Epithelial cell of esophagus (primary cell): ENCODE results near the gene CIROP.

Experiments
- DNase-seq: peaks from one replicate; pipeline ENCODE4 v3.0.0; 2010; ENCODE audit warnings: low read depth
- H3K4me3 ChIP-seq: 2 replicates; pipeline ENCODE4 v1.5.1; 2011; ENCODE audit warnings: mild to moderate bottlenecking, low read length, control low read depth
- CTCF ChIP-seq: IDR thresholded peaks from 2 replicates; pipeline ENCODE4 v1.5.1; 2011; ENCODE audit warnings: low read depth, mild to moderate bottlenecking, low read length, control low read depth, inconsistent platforms; ENCODE audit not compliant: insufficient read depth; ENCODE audit errors: missing control alignments

CIROP gene

GRCh38 chr14:23119363-23120327 lies 14.9 kb upstream of the CIROP start:
- no peak for DNase-seq
- no peak for TF ChIP-seq CTCF
- no peak overlapping the region for H3K4me3 ChIP-seq

- no peak for TF ChIP-seq CTCF
- no peak within 1 kb of the TSS for H3K4me3 ChIP-seq
These were observed 13.9 kb upstream of the CIROP start, which contains the start of gene CEBPE for GRCh38 chr14:23118506-23119362. Gene CEBPE, minus strand, starts transcription at chr14:23119255. Its CDS starts 164 bp downstream, at chr14:23119091.

GRCh38 chr14:23117371-23118020 lies 12.7 kb upstream of the CIROP start:
- DNase-seq, result no peak
- TF ChIP-seq CTCF, result no peak
- H3K4me3 ChIP-seq, result no peak overlapping the region

More at GRCh38 chr14:23118506-23119362, 13.9 kb upstream of the CIROP start, which contains the start of gene CEBPE:
- DNase-seq, result no peak

- H3K4me3 ChIP-seq, result no peak overlapping the region
- no peak for DNase-seq
- no peak for TF ChIP-seq CTCF
These were observed 11.1 kb upstream of the CIROP start for GRCh38 chr14:23115918-23116317.

- peak; percentile 94 for DNase-seq
These were observed 10.4 kb upstream of the CIROP start for GRCh38 chr14:23115039-23115731.

More at GRCh38 chr14:23115039-23115731, 10.4 kb upstream of the CIROP start:
- no peak for TF ChIP-seq CTCF
- no peak overlapping the region for H3K4me3 ChIP-seq
